Measurements from ENCODE around the gene P4HTM. TPM values are rescaled to one million over a fixed set of nuclear protein-coding genes. Genes with fewer than 3 reads are reported as not detected.
"Not testable (repeated sequence)": the region's sequence is repeated elsewhere in the genome, so short reads cannot be mapped to it uniquely, and the experiment has no call there.

Gene P4HTM
- total RNA-seq, 1 experiment from 2014 or later = 17.6 TPM

DNA sequence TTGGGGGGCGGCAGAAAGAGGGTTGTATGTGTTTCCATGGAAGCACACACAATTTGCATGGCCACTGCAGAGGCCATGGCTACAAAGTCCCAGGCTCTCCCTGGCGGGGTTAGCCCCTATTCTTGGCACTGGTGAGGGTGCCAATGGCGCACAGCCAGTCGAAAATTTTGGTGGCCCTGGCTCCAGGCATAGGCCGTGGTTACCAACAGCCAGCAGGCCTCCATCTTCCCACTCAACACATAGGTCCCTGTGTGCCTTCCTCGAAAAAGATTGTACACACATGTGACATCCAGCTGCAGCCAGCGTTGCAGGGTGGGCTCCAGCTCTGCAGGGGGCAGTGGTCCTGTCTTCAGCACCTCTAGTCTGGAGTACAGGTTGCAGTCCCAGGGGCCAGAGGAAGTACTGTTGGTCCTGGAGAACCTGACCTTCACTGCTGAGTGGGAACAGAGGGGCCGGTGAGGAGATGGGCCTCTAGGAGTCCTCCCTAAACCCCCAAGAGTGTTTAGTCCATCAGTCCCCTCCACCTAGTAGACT is 7.1 kb downstream of the P4HTM start:
- DNase-seq = peak; percentile 35
- Histone ChIP-seq H3K36me3 (replicated peaks; ENCODE audit: control insufficient read depth, insufficient read depth, low read length) (peaks cover 1% of the 10 kb centered on the region; the same call in 1 of the 2 replicates), H3K27me3 (ENCODE audit: control insufficient read depth, insufficient read depth, low read length) (no peaks in the 10 kb centered on the region), H3K4me3 (ENCODE audit: insufficient read depth, low read depth, low read length) (no peak overlapping the region)

DNA sequence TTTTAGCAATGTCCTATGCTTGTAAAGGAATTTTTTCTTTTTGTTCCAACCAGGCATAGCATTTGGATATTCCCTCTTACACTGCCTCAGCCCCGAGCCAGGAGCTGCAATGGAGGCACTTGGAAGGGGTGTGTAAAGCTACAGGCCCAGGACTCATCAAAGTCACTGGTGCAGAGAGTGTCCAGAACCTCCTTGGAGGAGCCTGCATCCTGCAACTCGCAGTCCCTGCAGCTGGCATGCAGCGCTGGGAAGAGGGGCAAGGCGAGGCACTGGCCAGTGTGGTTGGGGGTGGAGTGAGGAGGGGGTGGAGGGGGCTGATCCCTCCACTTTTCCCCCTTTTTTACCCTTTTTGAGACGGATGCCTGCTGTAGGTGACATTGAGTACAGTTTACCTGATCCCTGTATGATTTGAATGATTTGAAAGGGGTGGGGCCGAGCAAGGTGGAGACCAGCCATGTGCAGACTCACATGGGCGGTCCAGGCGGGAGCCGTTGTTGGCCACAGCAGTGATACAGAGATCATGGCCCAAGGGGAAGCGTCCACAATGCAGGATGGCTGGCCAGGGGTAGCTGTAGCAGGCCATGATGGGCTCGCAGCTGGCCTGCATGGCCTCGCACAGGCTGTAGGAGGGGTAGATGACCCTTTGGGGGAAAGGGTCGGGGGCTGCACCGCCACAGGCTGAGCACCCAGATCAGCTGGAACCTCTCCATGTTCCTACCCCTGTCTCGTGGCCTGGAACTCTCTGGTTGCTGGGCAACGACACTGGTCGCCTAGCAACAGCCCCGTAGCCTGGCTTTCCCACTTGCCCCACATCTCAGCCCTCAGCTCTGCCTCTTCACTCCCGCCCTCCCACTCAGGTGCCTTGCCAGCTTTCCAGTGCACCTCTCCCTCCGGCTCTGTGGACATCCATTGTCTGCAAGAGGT is 7.9 kb downstream of the P4HTM start:
- Histone ChIP-seq H3K4me3 (ENCODE audit: insufficient read depth, low read depth, low read length) (no peak overlapping the region), H3K27me3 (ENCODE audit: control insufficient read depth, insufficient read depth, low read length) (no peaks in the 10 kb centered on the region; the same call in 1 of the 2 replicates), H3K36me3 (replicated peaks; ENCODE audit: control insufficient read depth, insufficient read depth, low read length) (peaks cover 1% of the 10 kb centered on the region; the same call in 1 of the 2 replicates)
- peak; percentile 79 for DNase-seq

DNA sequence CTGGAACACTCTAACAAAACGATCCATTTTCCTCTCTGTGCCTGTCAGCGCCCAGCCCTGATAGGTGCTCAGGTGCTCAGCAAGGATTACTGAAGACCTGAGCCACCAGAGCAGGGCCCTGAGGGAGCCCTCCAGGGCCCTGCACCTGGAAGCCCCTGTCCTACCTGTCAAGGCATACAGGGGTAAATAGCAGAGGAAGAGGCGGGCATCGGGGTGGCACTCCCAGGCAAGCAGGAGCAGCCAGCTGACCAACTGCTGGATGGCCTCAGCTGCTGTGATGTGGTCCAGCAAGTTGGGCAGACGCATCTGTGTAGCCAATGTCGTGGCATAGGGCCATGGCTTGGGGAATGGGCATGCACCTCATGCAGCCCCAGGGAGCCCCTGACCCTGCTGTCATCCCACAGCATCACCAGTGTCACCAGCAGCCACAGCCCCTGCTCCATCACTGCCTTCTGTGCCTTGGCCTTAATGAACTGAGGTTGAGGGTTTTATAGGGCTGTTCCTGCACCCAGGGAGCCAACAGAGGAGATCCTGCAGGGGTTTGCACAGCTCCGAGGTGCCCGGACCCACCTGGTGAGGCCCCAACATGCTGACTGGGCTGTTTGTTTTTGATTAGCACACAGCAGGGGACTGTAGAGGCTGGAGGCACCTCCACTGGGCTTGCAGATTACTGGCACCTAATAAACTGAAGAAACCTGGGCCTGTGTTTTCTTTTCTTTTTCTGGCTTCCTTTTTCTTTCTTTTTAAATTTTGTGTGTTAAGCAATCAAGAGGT is 9.2 kb downstream of the P4HTM start:
- peak; percentile 63 for DNase-seq
- Histone ChIP-seq H3K4me3 (ENCODE audit: insufficient read depth, low read depth, low read length) (no peak overlapping the region), H3K27me3 (ENCODE audit: control insufficient read depth, insufficient read depth, low read length) (no peaks in the 10 kb centered on the region; the same call in 1 of the 2 replicates), H3K36me3 (replicated peaks; ENCODE audit: control insufficient read depth, insufficient read depth, low read length) (peaks cover 1% of the 10 kb centered on the region; the same call in 1 of the 2 replicates)

DNA sequence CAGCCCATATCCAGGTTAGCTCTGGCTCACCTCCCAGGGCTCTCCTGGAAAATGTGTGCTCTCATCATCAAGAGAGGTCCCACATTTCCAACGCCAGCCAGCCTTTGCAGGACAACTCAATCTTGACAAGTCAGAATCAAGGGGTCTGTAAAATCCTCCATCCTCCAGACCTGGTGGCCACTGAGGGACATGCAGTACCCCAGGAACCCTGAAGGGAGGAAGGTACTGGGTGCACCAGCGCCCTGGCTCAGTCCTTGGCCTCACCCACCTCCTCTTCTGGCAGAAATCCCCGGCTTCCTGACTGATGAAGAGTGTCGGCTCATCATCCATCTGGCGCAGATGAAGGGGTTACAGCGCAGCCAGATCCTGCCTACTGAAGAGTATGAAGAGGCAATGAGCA is 11.1 kb downstream of the P4HTM start:
- DNase-seq = peak; percentile 51
- Histone ChIP-seq H3K36me3 (replicated peaks; ENCODE audit: control insufficient read depth, insufficient read depth, low read length) (no peaks in the 10 kb centered on the region), H3K27me3 (ENCODE audit: control insufficient read depth, insufficient read depth, low read length) (no peaks in the 10 kb centered on the region; the same call in 1 of the 2 replicates), H3K4me3 (ENCODE audit: insufficient read depth, low read depth, low read length) (no peak overlapping the region)

DNA sequence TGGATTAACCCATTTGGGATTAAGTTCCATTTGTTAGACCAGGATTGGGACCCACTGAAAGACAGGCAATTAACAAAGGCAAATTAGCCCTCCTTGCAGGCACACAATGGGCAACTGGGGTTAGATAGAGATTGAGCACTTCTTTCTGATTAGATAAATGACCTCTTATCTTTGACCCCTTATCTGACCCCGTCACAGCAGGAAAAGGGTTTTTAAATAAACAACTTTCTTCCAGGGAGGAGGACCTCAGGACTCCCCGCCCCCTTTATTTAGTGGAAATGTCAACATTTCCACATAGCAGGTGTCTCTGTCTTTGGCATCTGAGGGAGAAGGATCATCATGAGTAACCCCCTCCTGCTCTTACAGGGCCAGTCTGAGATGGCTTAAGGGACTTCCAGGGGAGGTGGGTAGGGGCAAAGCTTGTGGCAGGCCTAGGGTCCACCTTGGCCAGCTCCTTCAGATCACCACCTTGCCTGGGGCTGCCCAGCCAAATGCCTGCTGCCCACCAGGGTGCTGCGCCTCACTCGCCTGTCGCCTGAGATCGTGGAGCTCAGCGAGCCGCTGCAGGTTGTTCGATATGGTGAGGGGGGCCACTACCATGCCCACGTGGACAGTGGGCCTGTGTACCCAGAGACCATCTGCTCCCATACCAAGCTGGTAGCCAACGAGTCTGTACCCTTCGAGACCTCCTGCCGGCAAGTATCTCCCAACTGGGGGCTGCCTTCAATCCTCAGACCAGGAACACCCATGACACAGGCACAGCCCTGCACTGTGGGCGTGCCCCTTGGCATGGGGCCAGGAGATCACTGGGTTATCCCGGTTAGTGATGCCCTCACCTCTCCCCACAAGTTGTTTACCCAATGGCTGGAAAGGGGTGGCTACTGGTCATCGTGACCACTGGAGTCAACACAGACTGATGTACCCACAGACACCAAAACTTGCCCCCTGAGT is 14.6 kb downstream of the P4HTM start:
- DNase-seq = no peak
- peaks cover 2% of the 10 kb centered on the region for H3K36me3 ChIP-seq (replicated peaks; ENCODE audit: control insufficient read depth, insufficient read depth, low read length)
- no peaks in the 10 kb centered on the region; the same call in 1 of the 2 replicates for H3K27me3 ChIP-seq (ENCODE audit: control insufficient read depth, insufficient read depth, low read length)
- no peak overlapping the region for H3K4me3 ChIP-seq (ENCODE audit: insufficient read depth, low read depth, low read length)

DNA sequence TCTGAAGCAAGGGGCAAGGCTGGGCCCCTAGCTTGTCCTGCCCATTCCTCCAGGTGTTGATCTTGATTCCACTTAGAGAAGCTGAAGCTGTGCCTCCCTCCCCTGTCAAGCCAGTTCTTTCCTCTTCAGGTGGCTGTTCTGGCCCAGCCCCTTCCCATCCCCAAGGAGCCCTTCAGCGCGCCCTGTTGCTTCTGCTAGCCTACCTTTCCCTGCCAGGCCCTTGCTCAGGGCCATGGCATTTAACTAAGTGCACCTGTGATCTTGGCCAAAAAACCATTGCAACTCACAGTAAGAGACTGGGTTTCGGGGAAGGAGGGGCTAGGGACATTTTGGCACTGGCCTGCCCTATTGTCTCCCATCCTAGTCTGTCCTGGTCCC is 15.3 kb downstream of the P4HTM start:
- DNase-seq = no peak
- no peaks in the 10 kb centered on the region; the same call in 1 of the 2 replicates for H3K27me3 ChIP-seq (ENCODE audit: control insufficient read depth, insufficient read depth, low read length)

DNA sequence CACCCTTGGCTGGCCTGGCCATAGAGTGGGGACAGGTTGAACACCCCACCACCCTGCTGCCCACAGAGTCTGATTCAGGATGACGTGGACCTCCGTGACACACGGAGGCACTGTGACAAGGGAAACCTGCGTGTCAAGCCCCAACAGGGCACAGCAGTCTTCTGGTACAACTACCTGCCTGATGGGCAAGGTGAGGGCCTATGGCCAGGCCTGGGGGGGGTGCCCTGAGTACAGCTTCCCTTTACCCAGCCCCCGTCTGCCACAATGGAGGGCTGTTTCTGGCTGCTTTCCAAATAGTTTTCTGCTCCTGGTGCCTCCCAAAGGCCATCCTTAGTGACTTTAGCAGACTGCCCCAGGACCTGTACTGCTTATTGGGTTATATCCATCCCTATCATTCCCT is 16.0 kb downstream of the P4HTM start:
- Histone ChIP-seq H3K36me3 (replicated peaks; ENCODE audit: control insufficient read depth, insufficient read depth, low read length) (peaks cover 2% of the 10 kb centered on the region), H3K27me3 (ENCODE audit: control insufficient read depth, insufficient read depth, low read length) (no peaks in the 10 kb centered on the region; the same call in 1 of the 2 replicates), H3K4me3 (ENCODE audit: insufficient read depth, low read depth, low read length) (no peak overlapping the region)
- no peak for DNase-seq

More for the DNA sequence above, 15.3 kb downstream of the P4HTM start:
- Histone ChIP-seq H3K36me3 (replicated peaks; ENCODE audit: control insufficient read depth, insufficient read depth, low read length) (peaks cover 2% of the 10 kb centered on the region), H3K4me3 (ENCODE audit: insufficient read depth, low read depth, low read length) (no peak overlapping the region)

DNA sequence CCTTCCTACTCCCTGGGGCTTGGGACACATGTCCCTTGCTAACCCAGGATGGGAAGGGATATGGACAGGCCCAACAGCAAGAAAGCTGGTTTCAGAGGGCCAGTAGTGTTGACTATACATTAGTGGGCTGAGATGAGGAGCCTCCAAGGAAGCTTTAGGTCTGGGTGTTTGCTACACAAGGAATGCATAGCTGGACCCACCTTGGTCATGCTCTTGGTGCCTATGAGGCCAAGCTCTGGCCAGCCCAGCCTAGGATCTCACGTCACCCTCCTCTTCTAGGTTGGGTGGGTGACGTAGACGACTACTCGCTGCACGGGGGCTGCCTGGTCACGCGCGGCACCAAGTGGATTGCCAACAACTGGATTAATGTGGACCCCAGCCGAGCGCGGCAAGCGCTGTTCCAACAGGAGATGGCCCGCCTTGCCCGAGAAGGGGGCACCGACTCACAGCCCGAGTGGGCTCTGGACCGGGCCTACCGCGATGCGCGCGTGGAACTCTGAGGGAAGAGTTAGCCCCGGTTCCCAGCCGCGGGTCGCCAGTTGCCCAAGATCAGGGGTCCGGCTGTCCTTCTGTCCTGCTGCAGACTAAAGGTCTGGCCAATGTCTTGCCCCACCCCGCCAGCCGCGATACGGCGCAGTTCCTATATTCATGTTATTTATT is 16.5 kb downstream of the P4HTM start:
- H3K4me3 ChIP-seq (ENCODE audit: insufficient read depth, low read depth, low read length) = peak overlapping the region; percentile 92
- H3K27me3 ChIP-seq (ENCODE audit: control insufficient read depth, insufficient read depth, low read length) = no peaks in the 10 kb centered on the region; the same call in 1 of the 2 replicates
- peaks cover 4% of the 10 kb centered on the region for H3K36me3 ChIP-seq (replicated peaks; ENCODE audit: control insufficient read depth, insufficient read depth, low read length)
- no peak for DNase-seq

DNA sequence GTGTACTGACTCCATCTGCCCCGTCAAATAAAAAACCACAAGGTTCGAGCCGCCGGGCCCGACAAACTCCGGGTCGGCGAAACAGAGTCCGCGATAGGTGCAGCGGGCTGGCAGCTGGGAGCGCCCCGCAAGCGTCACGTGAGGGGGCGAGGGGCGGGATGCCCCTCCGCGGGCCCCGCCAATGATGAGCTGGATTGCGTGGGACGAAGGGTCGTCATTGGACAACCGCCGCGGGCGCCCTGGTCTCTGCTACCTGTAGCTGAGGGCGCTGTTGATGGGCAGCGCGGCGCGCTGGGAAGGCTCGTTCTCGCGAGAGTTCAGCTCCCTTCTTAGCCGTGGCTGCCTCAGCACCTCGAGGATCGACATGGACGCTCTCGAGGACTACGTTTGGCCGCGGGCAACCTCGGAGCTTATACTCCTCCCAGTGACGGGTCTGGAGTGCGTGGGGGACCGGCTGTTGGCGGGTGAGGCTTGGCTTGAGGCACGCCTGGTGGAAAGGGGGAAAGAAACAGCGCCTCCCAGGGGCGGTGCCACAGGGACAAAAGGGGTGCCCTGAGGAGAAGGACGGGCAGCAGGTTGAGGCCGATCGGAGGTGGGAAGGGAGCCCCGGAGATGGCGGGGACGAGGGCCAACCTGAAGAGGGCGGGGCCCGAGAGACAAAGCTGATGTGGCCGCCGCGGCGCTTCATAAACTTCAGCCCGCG is 17.2 kb downstream of the P4HTM start, which contains the start of gene WDR6:
WDR6 (plus strand) TSS at position 324 of the 703 bp plus-strand sequence; CDS start at position 365, 41 bp downstream.
- peak within 1 kb of the TSS; percentile 92 for H3K4me3 ChIP-seq (ENCODE audit: insufficient read depth, low read depth, low read length)
- peak; percentile 100 for DNase-seq
- H3K36me3 ChIP-seq (replicated peaks; ENCODE audit: control insufficient read depth, insufficient read depth, low read length) = peaks cover 10% of the 10 kb centered on the region
- no peaks in the 10 kb centered on the region; the same call in 1 of the 2 replicates for H3K27me3 ChIP-seq (ENCODE audit: control insufficient read depth, insufficient read depth, low read length)

DNA sequence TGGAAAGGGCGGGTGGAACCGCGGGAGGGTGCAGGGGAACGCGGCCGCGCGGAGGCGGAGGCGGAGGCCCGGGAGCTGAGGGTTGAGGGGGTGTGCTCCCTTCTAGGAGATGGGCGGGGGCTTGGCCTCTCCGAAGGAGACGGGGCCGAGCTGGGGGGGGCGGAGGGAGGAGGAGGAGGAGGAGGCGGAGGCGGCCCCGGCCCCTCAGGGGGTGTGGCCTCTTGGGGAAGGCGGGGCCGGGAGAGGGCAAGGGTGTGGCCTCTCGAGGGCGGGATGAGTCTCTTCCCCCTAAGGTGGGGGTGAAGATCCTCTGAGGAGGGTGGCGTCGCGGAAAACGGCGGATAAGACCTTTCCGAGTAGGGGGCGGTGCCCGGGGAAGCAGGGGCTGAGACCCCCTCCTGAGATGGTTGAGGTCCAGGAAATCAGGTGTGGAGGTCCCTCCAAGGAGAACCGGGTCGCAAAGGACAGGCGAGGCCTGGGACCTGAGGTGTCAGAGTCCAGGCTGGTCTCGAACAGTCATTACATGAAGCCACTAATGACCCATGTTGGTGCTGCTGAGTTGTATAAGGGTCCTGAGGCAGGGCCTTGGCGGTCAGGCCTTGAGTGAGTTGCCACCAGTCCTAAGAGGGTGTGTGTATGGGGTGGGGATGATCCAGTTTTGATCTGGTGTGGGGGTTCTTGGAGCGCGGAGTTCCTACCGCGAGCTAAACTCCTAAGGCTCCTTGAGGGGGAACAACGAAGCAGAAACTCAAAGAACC is 17.9 kb downstream of the P4HTM start:
- DNase-seq = peak; percentile 99
- peak overlapping the region; percentile 92 for H3K4me3 ChIP-seq (ENCODE audit: insufficient read depth, low read depth, low read length)
- H3K36me3 ChIP-seq (replicated peaks; ENCODE audit: control insufficient read depth, insufficient read depth, low read length) = peaks cover 12% of the 10 kb centered on the region

DNA sequence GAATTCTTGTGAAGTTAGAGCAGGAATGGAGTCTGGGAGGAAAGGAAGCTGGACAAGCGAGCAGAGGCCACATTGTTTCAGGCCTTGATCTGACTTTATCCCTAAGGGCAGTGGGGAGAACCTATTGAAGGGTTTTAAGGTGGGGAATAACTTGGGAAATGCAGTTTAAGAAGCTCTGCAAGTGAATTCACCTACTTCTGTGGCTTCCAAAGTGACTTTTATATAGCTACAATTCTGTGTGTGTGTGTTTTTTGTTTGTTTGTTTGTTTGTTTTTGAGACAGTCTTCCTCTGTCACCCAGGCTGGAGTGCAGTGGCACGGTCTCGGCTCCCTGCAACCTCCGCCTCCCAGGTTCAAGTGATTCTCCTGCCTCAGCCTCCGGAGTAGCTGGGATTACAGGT is 18.6 kb downstream of the P4HTM start:
- Histone ChIP-seq H3K4me3 (ENCODE audit: insufficient read depth, low read depth, low read length) (peak overlapping the region; percentile 92), H3K36me3 (replicated peaks; ENCODE audit: control insufficient read depth, insufficient read depth, low read length) (peaks cover 16% of the 10 kb centered on the region)
- not testable (repeated sequence) for H3K27me3 ChIP-seq (ENCODE audit: control insufficient read depth, insufficient read depth, low read length); DNase-seq

More for the DNA sequence above, 17.9 kb downstream of the P4HTM start:
- no peaks in the 10 kb centered on the region; the same call in 1 of the 2 replicates for H3K27me3 ChIP-seq (ENCODE audit: control insufficient read depth, insufficient read depth, low read length)

DNA sequence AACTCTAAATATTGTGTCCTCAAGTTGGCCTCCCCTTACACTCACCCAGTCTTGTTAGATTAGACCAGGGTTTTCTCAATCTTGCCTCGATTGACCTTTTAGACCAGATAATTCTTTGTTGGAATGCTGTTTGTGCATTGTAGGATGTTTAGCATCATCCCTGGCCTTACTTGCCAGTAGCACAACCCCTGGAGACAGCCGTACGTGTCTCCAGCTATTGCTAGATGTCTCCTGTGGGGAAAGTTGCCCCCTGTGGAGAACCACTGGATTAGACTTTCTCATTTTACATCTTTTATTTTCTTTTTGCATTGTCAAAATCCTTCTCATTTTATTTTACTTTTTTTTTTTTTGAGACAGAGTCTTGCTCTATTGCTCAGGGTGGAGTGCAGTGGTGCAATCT is 19.4 kb downstream of the P4HTM start:
- Histone ChIP-seq H3K27me3 (ENCODE audit: control insufficient read depth, insufficient read depth, low read length) (no peaks in the 10 kb centered on the region), H3K36me3 (replicated peaks; ENCODE audit: control insufficient read depth, insufficient read depth, low read length) (peaks cover 20% of the 10 kb centered on the region), H3K4me3 (ENCODE audit: insufficient read depth, low read depth, low read length) (no peak overlapping the region)
- DNase-seq = no peak

Data from H7 (cell line).